ENCODE results near the gene XCL1. TPM values are rescaled to one million over a fixed set of nuclear protein-coding genes. Genes with fewer than 3 reads are reported as not detected.
A peak's percentile ranks its signal among the peaks of the same experiment; 100 is the strongest.

The XCL1 gene
- total and polyA plus RNA-seq, 2 of the 13 experiments (the other 11 are each of a cell fraction or from before 2014, with no cell fraction given), result 2.5 to 7.6 TPM

DNA sequence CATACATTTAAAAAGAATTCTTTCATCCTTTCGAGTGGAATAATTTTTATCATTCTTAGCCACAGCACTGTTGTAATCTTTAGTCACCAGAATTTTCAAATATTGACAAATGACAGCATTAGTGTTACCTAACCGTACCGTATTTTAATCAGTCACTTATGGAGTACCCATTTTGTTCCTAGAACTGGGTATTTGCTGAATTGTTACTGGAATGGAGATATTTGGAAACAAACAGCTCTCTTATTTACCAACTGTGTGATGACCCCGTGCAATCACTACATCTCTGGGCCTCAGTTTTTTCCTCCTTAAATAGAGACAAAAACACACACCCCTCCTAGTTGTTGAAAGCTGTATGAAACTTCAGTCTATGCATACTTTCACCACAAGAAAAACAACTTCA lies 24.7 kb upstream of the XCL1 start (continued):
- TF ChIP-seq PRPF4 (IDR thresholded peaks at IDR 0.05; ENCODE audit: low read depth, low read length, poor library complexity, severe bottlenecking) (no peak), FOXK2 (IDR thresholded peaks at IDR 0.05) (no peak), FOSL1 (CRISPR knock-in tag; IDR thresholded peaks at IDR 0.05; ENCODE audit: borderline replicate concordance) (no peak), MYPOP (CRISPR knock-in tag; IDR thresholded peaks at IDR 0.05) (no peak), ZNF615 (CRISPR knock-in tag; IDR thresholded peaks at IDR 0.05; ENCODE audit: borderline replicate concordance) (no peak), ZBTB2 (CRISPR knock-in tag; IDR thresholded peaks at IDR 0.05; ENCODE audit: low read depth) (no peak), PPARG (CRISPR knock-in tag; conservative IDR thresholded peaks at IDR 0.05) (0 out of 2 replicates have a peak, but pooled peaks have one; percentile 39), MLLT10 (CRISPR knock-in tag; IDR thresholded peaks at IDR 0.05) (no peak), HDAC2 (CRISPR knock-in tag; IDR thresholded peaks at IDR 0.05) (peak; percentile 56), ZNF34 (CRISPR knock-in tag; IDR thresholded peaks at IDR 0.05; ENCODE audit: borderline replicate concordance) (no peak), DNMT3B (CRISPR knock-in tag; conservative IDR thresholded peaks at IDR 0.05) (no peak), SMARCE1 (IDR thresholded peaks at IDR 0.05; ENCODE audit: borderline replicate concordance) (no peak), ATF7 (IDR thresholded peaks at IDR 0.05) (peak; percentile 35; the same call in 1 of the 2 replicates), ATF7 (CRISPR knock-in tag; IDR thresholded peaks at IDR 0.05) (no peak), ZNF777 (CRISPR knock-in tag; IDR thresholded peaks at IDR 0.05) (no peak), ZNF564 (CRISPR knock-in tag; IDR thresholded peaks at IDR 0.05) (no peak)
- TF ChIP-seq, protein P1, sequence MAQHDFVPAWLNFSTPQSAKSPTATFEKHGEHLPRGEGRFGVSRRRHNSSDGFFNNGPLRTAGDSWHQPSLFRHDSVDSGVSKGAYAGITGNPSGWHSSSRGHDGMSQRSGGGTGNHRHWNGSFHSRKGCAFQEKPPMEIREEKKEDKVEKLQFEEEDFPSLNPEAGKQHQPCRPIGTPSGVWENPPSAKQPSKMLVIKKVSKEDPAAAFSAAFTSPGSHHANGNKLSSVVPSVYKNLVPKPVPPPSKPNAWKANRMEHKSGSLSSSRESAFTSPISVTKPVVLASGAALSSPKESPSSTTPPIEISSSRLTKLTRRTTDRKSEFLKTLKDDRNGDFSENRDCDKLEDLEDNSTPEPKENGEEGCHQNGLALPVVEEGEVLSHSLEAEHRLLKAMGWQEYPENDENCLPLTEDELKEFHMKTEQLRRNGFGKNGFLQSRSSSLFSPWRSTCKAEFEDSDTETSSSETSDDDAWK (CRISPR knock-in tag; IDR thresholded peaks at IDR 0.05), result no peak
- TF ChIP-seq, protein P2, sequence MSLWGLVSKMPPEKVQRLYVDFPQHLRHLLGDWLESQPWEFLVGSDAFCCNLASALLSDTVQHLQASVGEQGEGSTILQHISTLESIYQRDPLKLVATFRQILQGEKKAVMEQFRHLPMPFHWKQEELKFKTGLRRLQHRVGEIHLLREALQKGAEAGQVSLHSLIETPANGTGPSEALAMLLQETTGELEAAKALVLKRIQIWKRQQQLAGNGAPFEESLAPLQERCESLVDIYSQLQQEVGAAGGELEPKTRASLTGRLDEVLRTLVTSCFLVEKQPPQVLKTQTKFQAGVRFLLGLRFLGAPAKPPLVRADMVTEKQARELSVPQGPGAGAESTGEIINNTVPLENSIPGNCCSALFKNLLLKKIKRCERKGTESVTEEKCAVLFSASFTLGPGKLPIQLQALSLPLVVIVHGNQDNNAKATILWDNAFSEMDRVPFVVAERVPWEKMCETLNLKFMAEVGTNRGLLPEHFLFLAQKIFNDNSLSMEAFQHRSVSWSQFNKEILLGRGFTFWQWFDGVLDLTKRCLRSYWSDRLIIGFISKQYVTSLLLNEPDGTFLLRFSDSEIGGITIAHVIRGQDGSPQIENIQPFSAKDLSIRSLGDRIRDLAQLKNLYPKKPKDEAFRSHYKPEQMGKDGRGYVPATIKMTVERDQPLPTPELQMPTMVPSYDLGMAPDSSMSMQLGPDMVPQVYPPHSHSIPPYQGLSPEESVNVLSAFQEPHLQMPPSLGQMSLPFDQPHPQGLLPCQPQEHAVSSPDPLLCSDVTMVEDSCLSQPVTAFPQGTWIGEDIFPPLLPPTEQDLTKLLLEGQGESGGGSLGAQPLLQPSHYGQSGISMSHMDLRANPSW (CRISPR knock-in tag; IDR thresholded peaks at IDR 0.05; ENCODE audit: borderline replicate concordance), result no peak
- TF ChIP-seq, protein P3, sequence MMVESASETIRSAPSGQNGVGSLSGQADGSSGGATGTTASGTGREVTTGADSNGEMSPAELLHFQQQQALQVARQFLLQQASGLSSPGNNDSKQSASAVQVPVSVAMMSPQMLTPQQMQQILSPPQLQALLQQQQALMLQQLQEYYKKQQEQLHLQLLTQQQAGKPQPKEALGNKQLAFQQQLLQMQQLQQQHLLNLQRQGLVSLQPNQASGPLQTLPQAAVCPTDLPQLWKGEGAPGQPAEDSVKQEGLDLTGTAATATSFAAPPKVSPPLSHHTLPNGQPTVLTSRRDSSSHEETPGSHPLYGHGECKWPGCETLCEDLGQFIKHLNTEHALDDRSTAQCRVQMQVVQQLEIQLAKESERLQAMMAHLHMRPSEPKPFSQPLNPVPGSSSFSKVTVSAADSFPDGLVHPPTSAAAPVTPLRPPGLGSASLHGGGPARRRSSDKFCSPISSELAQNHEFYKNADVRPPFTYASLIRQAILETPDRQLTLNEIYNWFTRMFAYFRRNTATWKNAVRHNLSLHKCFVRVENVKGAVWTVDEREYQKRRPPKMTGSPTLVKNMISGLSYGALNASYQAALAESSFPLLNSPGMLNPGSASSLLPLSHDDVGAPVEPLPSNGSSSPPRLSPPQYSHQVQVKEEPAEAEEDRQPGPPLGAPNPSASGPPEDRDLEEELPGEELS (CRISPR knock-in tag; IDR thresholded peaks at IDR 0.05), result peak; percentile 92
- TF ChIP-seq, protein P4, sequence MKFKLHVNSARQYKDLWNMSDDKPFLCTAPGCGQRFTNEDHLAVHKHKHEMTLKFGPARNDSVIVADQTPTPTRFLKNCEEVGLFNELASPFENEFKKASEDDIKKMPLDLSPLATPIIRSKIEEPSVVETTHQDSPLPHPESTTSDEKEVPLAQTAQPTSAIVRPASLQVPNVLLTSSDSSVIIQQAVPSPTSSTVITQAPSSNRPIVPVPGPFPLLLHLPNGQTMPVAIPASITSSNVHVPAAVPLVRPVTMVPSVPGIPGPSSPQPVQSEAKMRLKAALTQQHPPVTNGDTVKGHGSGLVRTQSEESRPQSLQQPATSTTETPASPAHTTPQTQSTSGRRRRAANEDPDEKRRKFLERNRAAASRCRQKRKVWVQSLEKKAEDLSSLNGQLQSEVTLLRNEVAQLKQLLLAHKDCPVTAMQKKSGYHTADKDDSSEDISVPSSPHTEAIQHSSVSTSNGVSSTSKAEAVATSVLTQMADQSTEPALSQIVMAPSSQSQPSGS (CRISPR knock-in tag; IDR thresholded peaks at IDR 0.05), result peak; percentile 41; the same call in 1 of the 2 replicates
